GM23338 (cell line): ENCODE data around the gene RAD51B. TPM values are rescaled to one million over a fixed set of nuclear protein-coding genes. Genes with fewer than 3 reads are reported as not detected.

Experiments used
- ATAC-seq: fragments of 200-7000 bp; cut with Tn5 transposase; 3 replicates; pipeline ENCODE4 v1.9.1; 2020
- DNase-seq: peaks from one replicate; pipeline ENCODE4 v3.0.0-alpha.2; 2015; ENCODE audit warnings: low spot score
- H2AFZ ChIP-seq: fragments of 200-600 bp; sonication (generic); 2 replicates; pipeline ENCODE4 v1.8.0; 2016; ENCODE audit warnings: antibody characterized with exemption, mild to moderate bottlenecking, moderate library complexity
- H3F3A ChIP-seq: fragments of 200-600 bp; sonication (generic); replicated peaks from 2 replicates; pipeline ENCODE4 v1.8.0; 2017; ENCODE audit warnings: antibody characterized with exemption, mixed run types, low read depth
- H3K27ac ChIP-seq: fragments of 200-600 bp; sonication (generic); 2 replicates; pipeline ENCODE4 v1.6.1; 2016; ENCODE audit warnings: low read depth
- H3K27me3 ChIP-seq: fragments of 200-600 bp; sonication (generic); 2 replicates; pipeline ENCODE4 v1.8.0; 2016; ENCODE audit warnings: mild to moderate bottlenecking, mixed run types, moderate library complexity; ENCODE audit not compliant: insufficient read depth
- H3K36me3 ChIP-seq: fragments of 200-600 bp; sonication (generic); 2 replicates; pipeline ENCODE4 v1.8.0; 2016; ENCODE audit warnings: mild to moderate bottlenecking; ENCODE audit not compliant: insufficient read depth
- H3K4me1 ChIP-seq: fragments of 200-600 bp; sonication (generic); 2 replicates; pipeline ENCODE4 v1.8.0; 2016; ENCODE audit warnings: mild to moderate bottlenecking, moderate library complexity; ENCODE audit not compliant: insufficient read depth
- H3K4me2 ChIP-seq: fragments of 200-600 bp; sonication (generic); 2 replicates; pipeline ENCODE4 v1.7.1; 2017; ENCODE audit warnings: mixed run types
- H3K4me3 ChIP-seq: fragments of 200-600 bp; sonication (generic); 2 replicates; pipeline ENCODE4 v1.6.1; 2016; ENCODE audit warnings: mixed run types
- H3K79me2 ChIP-seq: fragments of 200-600 bp; sonication (generic); replicated peaks from 2 replicates; pipeline ENCODE4 v1.8.0; 2017; ENCODE audit warnings: mild to moderate bottlenecking; ENCODE audit not compliant: insufficient read depth
- H3K9me2 ChIP-seq: fragments of 200-600 bp; sonication (generic); 2 replicates; pipeline ENCODE4 v1.8.0; 2017; ENCODE audit not compliant: insufficient read depth
- H4K20me1 ChIP-seq: fragments of 200-600 bp; sonication (generic); replicated peaks from 2 replicates; pipeline ENCODE4 v1.8.0; 2017; ENCODE audit warnings: mild to moderate bottlenecking; ENCODE audit not compliant: insufficient read depth
- H3K27ac Mint-ChIP-seq: 2 replicates; pipeline ENCODE4 v1.8.0; 2020; ENCODE audit warnings: inconsistent platforms, mild to moderate bottlenecking, moderate library complexity, mixed read lengths
- H3K27me3 Mint-ChIP-seq: 3 replicates; pipeline ENCODE4 v1.8.0; 2022; ENCODE audit warnings: low read depth, mild to moderate bottlenecking, moderate library complexity, mixed read lengths, inconsistent platforms; ENCODE audit not compliant: insufficient read depth, poor library complexity
- H3K36me3 Mint-ChIP-seq: 3 replicates; pipeline ENCODE4 v1.8.0; 2021; ENCODE audit warnings: low read depth, mild to moderate bottlenecking, inconsistent platforms, moderate library complexity, mixed read lengths
- H3K4me1 Mint-ChIP-seq: 3 replicates; pipeline ENCODE4 v1.8.0; 2020; ENCODE audit warnings: mild to moderate bottlenecking, inconsistent platforms, mixed read lengths
- H3K4me3 Mint-ChIP-seq: 3 replicates; pipeline ENCODE4 v1.8.0; 2021; ENCODE audit warnings: moderate library complexity, mild to moderate bottlenecking, inconsistent platforms, mixed read lengths
- H3K9me3 Mint-ChIP-seq: 3 replicates; pipeline ENCODE4 v1.8.0; 2020; ENCODE audit warnings: moderate library complexity, mild to moderate bottlenecking, inconsistent platforms, mixed read lengths
- CTCF ChIP-seq, 2 experiments: fragments of 200-600 bp in 1 of 2; sonication (generic) in 1 of 2; conservative IDR thresholded peaks; 2 replicates each; pipeline versions ENCODE4 v1.5.1 to v1.6.1; 2016 to 2017; ENCODE audit warnings: antibody characterized with exemption in 2 of 2, low read depth in 2 of 2, mild to moderate bottlenecking in 2 of 2, moderate library complexity in 1 of 2
- ETS1 ChIP-seq: IDR thresholded peaks from 2 replicates; pipeline ENCODE4 v1.6.1; 2016; ENCODE audit warnings: antibody characterized with exemption
- EZH2 ChIP-seq: fragments of 200-600 bp; sonication (generic); IDR thresholded peaks from one replicate; pipeline ENCODE4 v1.8.0; 2017; ENCODE audit warnings: antibody characterized with exemption, mild to moderate bottlenecking, low read depth; ENCODE audit not compliant: unreplicated experiment
- JUNB ChIP-seq: IDR thresholded peaks from one replicate; pipeline ENCODE4 v1.6.1; 2016; ENCODE audit warnings: antibody characterized with exemption; ENCODE audit not compliant: unreplicated experiment
- NANOG ChIP-seq: IDR thresholded peaks from 2 replicates; pipeline ENCODE4 v1.6.1; 2016; ENCODE audit warnings: antibody characterized with exemption, borderline replicate concordance
- POLR2AphosphoS5 ChIP-seq: IDR thresholded peaks from 2 replicates; pipeline ENCODE4 v1.6.1; 2016; ENCODE audit warnings: antibody characterized with exemption, low read depth
- REST ChIP-seq: IDR thresholded peaks from one replicate; pipeline ENCODE4 v1.6.1; 2018; ENCODE audit warnings: antibody characterized with exemption; ENCODE audit not compliant: unreplicated experiment
- ZNF114 ChIP-seq: fragments of 250-450 bp; sonication (Bioruptor Pico); IDR thresholded peaks from 2 replicates; pipeline ENCODE4 v1.5.0; 2020; ENCODE audit warnings: mild to moderate bottlenecking, moderate library complexity
- ZNF331 ChIP-seq: fragments of 250-450 bp; sonication (Bioruptor Pico); IDR thresholded peaks from 2 replicates; pipeline ENCODE4 v1.5.0; 2020; ENCODE audit warnings: low read depth, mild to moderate bottlenecking, moderate library complexity
- ZNF462 ChIP-seq: fragments of 250-450 bp; sonication (Bioruptor Pico); IDR thresholded peaks from 2 replicates; pipeline ENCODE4 v1.5.0; 2020; ENCODE audit warnings: mild to moderate bottlenecking, moderate library complexity
- polyA plus RNA-seq: library from polyadenylated mRNA; unstranded; fragments of >200 nt; fragmentation: Nextera tagmentation; extraction: Ambion mirVana; gene quantifications from 2 replicates; pipeline ENCODE4 v1.2.1, GENCODE V29; 2016
- total RNA-seq: library from RNA; depleted of rRNA; stranded (reverse); fragments of >200 nt; shearing (Covaris generic); gene quantifications from 2 replicates; pipeline ENCODE4 v1.2.3, GENCODE V29; 2014

The RAD51B gene
- total and polyA plus RNA-seq, 2 experiments from 2014 or later: 15.7 to 29.1 TPM

- no peak for DNase-seq
- Histone ChIP-seq H2AFZ (no peak overlapping the region), H3K79me2 (no peaks in the 10 kb centered on the region), H3K36me3 (no peaks in the 10 kb centered on the region), H3K27ac (no peak overlapping the region), H3K4me3 (no peak overlapping the region), H3F3A (no peaks in the 10 kb centered on the region), H3K4me2 (no peak overlapping the region), H3K27me3 (no peaks in the 10 kb centered on the region), H3K4me1 (peaks cover 51% of the 10 kb centered on the region), H3K9me2 (no peaks in the 10 kb centered on the region), H4K20me1 (no peaks in the 10 kb centered on the region)
- ATAC-seq: no peak
- Mint-ChIP-seq H3K27ac (no peak overlapping the region), H3K4me3 (no peak overlapping the region), H3K4me1 (peaks cover 69% of the 10 kb centered on the region), H3K9me3 (no peaks in the 10 kb centered on the region), H3K27me3 (peaks cover 2% of the 10 kb centered on the region), H3K36me3 (no peaks in the 10 kb centered on the region)
- TF ChIP-seq CTCF (conservative IDR thresholded peaks at IDR 0.05; ENCODE audit: low read depth in 2 of 2) (no peak), ZNF331 (CRISPR knock-in tag) (no peak), ZNF462 (no peak), NANOG (no peak), POLR2AphosphoS5 (no peak), EZH2 (no peak), JUNB (no peak), ETS1 (no peak), REST (no peak), ZNF114 (no peak)
These were observed 427.2 kb downstream of the RAD51B start for GRCh38 chr14:68246786-68247105.
